ENCODE results near the gene CYSRT1.
A peak's percentile ranks its signal among the peaks of the same experiment; 100 is the strongest.

The CYSRT1 gene

DNA sequence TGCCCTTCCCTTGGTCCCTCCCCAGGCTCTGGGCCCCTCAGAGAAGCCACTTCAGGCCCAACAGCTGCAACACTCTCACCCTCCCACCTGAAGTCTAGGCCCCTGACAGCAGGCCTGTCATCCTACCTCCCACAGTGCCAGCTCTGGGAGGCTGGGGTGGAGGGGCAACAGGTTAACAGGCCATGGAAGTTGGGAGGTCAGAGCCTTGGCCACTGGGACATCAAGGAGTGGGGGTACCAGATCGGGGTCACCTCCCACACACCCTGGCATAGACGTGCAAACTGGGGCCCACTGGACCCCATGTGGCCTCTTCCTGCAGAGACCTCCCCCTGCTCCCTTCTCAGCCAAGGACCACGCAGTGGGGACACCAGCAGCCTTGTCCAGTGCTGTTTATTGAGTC lies 33.7 kb upstream of the CYSRT1 start:
- no peak for DNase-seq

- DNase-seq: no peak
Observed at GRCh38 chr9:137191691-137192447, 33.1 kb upstream of the CYSRT1 start.

DNA sequence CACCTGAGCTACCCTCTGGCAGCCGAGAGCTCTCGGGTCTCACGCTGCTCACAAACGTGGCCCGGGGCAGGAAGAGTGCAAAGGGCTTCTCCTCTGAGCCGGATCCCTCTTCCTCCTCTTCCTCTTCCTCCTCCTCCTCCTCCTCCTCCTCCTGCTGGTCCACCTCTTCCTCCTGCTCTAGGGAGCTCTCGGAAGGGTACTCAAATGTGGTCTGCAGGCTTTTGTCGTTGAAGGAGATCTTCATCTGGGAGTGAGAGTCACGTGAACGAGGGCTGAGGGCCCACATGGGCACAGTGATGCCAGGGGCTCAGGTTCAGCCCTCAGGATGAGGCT lies 32.6 kb upstream of the CYSRT1 start:
- no peak for DNase-seq

- no peak for DNase-seq
Observed at GRCh38 chr9:137192859-137193258, 32.1 kb upstream of the CYSRT1 start.

DNA sequence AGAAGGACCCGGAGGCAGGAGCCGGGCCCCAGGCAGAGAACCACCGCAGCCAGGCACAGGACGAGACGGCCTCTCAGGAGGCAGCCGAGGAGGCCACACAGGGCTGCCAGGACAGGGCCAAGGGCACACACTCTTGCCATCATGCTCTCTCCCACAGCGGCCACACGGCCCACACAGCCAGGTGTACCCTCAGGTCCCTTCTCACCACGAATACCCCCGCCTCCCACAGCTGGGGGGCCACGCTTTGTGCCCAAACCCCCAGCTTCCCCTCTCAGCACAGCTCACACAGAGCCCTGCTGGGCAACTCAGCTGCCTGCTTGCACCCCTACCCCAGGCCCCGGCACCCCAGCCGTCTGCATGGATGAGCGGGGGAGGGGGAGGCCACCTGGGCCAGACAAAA lies 31.2 kb upstream of the CYSRT1 start:
- DNase-seq: no peak

- no peak for DNase-seq
Observed at GRCh38 chr9:137194388-137194787, 30.6 kb upstream of the CYSRT1 start.

DNA sequence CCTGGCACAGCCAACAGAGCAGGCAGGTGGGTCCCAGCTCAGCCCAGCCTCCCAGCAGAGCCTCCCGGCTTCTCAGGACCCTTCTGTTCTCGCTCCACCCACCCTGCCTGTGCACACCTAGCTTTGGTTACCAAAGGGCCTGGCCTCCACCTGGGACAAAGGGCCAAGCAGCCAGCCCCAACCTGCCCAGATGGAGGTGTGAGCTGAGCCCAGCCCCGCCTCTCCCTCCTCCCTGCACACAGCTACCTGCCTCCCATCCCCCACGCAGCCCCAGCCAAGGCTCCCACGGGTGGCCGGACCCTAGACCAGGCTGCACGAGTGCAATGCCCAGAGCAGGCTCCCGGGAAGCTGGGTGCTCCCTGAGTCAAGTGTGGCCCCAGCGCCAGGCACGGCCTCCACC lies 30.1 kb upstream of the CYSRT1 start:
- peak; percentile 80 for DNase-seq

GRCh38 chr9:137195525-137196220 lies 29.3 kb upstream of the CYSRT1 start:
- peak; percentile 99 for DNase-seq

DNA sequence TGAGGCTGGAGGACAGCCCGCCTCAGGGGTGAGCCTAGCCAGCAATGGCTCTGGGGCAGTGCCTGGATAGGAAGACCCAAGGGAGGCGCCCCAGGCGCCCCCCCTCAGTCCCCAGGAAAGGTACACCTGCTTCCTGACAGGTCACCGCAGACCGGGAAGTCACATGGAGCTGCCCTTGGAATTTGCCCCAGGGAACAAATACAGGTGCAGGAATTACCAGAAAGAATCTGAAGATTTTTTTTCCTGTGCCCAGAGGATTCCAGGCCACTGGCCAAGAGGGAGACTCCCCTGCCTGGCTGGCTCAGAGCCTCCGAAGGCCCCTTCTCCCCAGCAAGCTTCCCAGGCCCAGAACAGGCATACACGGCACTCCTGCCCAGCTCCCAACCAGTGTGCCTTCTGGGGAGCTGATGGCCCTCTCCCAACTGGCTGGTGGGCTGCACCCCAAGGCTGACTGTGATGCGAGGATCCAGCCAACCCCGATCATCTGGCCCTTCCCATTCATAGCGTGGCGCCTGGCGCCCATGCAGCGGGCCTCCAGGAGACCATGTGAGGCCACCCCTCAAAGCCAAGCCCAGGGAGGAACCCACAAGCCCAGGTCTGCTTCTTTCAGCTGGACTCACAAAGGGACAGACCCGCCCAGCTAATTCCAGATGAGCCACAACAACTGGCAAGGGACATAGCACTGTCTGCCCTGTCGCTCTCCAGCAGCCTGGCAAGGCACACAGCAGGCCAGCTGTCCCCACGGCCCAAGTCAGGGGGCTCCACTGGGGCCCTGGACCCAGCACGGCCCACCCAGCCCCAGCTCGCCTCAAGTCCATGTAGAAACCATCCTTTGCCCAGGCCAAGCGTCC lies 26.7 kb upstream of the CYSRT1 start:
- no peak for DNase-seq

DNA sequence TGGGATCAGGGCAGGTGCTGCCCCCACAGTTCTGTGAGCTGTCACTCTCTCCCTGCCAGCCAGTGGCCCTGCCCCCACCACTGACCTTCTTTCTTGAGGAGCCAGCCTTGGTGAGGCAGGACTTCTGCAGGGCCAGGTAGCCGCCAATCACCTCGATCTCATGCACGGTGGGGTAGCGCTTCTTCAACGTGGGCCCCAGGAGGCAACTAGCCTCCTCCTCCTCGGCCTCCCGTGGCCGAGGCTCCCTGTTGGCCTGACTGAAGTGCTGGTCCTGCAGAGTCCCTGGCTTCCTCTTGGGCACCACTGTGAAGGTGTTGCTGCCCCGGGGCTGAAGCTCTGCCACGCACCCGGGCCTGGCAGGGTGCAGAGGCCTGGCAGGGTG lies 26.1 kb upstream of the CYSRT1 start:
- DNase-seq: no peak

- DNase-seq: no peak
Observed at GRCh38 chr9:137199411-137200121, 25.4 kb upstream of the CYSRT1 start.

- DNase-seq: peak; percentile 100
Observed at GRCh38 chr9:137200311-137201204, 24.4 kb upstream of the CYSRT1 start, which contains the start of gene TPRN. Gene TPRN (minus strand): TSS chr9:137200741. CDS start chr9:137200711, 30 bp downstream.

- DNase-seq: no peak
Observed at GRCh38 chr9:137201205-137201868, 23.6 kb upstream of the CYSRT1 start.

GRCh38 chr9:137202966-137203365 lies 22.0 kb upstream of the CYSRT1 start:
- DNase-seq: no peak

- DNase-seq: no peak
Observed at GRCh38 chr9:137204731-137205125, 20.2 kb upstream of the CYSRT1 start.

DNA sequence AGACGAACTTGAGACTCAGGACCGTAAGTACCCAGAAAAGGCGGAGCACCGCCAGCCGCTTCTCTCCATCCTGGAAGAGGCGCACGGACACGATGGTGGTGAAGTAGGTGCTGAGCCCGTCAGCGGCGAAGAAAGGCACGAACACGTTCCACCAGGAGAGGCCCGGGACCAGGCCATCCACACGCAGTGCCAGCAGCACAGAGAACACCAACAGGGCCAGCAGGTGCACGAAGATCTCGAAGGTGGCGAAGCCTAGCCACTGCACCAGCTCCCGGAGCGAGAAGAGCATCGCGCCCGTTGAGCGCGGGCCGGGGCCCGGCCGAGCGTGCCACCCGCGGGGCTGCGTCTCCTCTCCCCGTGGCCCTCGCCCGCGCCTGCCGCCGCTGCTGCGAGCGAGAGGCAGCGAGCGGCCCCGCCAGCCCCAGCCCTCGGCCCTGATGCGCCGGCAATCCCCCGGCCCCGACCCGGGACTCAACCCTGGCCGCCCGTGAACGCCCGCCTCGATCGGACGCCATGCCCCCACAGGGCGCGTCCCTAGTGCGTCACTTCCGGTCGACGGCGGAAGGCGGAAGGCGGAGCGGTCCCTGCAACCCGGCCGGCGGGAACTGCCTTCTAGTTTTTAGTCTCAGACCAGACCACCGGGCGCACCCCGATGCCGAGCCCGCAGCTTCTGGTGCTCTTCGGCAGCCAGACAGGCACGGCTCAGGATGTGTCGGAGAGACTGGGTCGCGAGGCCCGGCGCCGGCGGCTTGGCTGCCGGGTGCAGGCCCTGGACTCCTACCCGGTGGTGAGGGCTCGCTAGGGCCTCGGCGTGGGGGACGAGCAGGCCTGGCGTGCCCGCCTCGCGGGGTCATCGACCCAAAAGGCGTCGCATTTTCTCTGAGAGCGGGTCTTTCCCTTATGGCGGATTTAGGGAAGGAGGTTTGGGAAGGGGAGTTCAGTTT lies 19.6 kb upstream of the CYSRT1 start, which contains the start of the genes NDOR1 and TMEM203:
NDOR1 (plus strand) TSS at position 575 of the 944 bp plus-strand sequence; CDS start at position 653, 78 bp downstream.
TMEM203 (minus strand) TSS at position 523 of the 944 bp plus-strand sequence; CDS start at position 289, 234 bp downstream.
- peak; percentile 92 for DNase-seq

DNA sequence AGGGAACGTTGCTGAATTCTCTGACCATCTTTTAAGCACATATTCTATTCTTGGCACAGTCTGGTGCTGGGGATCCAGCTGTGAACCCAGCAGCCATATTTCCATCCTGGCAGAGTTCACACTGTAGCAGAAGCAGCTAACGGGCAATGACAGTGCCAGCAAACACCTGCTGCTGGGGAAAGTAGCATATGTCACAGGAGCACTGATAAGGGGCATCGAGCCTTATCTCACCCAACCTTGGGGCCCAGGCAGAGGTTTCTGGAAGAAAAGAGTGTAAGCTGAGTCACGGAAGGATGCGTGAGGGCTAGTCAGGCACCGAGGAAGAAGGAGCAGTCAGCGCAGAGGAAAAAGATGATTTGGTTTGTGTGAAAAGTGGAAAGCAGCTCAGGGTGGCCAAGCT lies 18.4 kb upstream of the CYSRT1 start:
- no peak for DNase-seq

- DNase-seq: no peak
Observed at GRCh38 chr9:137211532-137211931, 13.4 kb upstream of the CYSRT1 start.

DNA sequence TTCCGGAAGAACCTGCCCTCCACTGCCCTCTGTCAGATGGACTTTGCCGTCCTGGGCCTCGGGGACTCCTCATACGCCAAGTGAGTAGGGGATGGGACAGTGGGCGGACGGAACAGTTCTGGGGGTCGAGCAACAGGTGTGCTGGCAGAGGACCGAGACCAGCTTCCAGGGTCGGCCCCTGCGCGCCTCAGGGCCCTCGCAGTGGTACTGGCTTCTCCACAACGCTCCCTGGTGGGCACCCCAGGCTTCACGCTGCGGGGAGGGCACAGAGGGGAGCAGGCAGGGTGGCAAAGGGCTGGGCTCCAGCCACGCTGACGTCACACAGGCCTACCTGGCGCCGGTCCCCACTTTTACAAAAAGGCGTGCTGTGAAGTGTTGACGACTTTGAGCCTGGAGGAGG lies 12.5 kb upstream of the CYSRT1 start:
- no peak for DNase-seq
